ENCODE measurements around the gene KIFC3.

GRCh38 chr16:57774705-57775285 lies 27.5 kb downstream of the KIFC3 start:
- TF ChIP-seq, protein P1, sequence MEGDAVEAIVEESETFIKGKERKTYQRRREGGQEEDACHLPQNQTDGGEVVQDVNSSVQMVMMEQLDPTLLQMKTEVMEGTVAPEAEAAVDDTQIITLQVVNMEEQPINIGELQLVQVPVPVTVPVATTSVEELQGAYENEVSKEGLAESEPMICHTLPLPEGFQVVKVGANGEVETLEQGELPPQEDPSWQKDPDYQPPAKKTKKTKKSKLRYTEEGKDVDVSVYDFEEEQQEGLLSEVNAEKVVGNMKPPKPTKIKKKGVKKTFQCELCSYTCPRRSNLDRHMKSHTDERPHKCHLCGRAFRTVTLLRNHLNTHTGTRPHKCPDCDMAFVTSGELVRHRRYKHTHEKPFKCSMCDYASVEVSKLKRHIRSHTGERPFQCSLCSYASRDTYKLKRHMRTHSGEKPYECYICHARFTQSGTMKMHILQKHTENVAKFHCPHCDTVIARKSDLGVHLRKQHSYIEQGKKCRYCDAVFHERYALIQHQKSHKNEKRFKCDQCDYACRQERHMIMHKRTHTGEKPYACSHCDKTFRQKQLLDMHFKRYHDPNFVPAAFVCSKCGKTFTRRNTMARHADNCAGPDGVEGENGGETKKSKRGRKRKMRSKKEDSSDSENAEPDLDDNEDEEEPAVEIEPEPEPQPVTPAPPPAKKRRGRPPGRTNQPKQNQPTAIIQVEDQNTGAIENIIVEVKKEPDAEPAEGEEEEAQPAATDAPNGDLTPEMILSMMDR (IDR thresholded peaks at IDR 0.05): no peak
- no peak for TF ChIP-seq POLR2A (IDR thresholded peaks at IDR 0.05)
